A549 treated with Mapracorat at 1 μM for 4 hours (cell line): Measurements from ENCODE around the gene KRT26. TPM values are rescaled to one million over a fixed set of nuclear protein-coding genes. Genes with fewer than 3 reads are reported as not detected.

ENCODE experiments used
- total RNA-seq: library from RNA; stranded (reverse); fragments of 200-300 nt; extraction: Qiagen RNA extraction; gene quantifications from 5 replicates; pipeline ENCODE4 v1.2.3, GENCODE V29; 2022

The KRT26 gene, protein sequence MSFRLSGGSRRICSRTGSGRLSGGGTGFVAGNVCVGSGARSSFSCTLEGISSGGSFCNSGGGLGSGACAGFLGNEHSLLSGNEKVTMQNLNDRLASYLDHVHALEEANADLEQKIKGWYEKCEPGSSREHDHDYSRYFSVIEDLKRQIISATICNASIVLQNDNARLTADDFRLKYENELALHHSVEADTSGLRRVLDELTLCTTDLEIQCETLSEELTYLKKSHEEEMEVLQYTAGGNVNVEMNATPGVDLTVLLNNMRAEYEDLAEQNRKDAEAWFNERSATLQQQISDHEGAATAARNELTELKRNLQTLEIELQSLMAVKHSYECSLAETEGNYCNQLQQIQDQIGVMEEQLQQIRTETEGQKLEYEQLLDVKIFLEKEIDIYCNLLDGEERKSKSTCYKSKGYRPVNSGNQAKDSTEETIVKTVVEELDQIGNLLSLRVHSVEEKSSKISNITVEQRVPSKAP
- total RNA-seq: not detected in 5 replicates

DNA sequence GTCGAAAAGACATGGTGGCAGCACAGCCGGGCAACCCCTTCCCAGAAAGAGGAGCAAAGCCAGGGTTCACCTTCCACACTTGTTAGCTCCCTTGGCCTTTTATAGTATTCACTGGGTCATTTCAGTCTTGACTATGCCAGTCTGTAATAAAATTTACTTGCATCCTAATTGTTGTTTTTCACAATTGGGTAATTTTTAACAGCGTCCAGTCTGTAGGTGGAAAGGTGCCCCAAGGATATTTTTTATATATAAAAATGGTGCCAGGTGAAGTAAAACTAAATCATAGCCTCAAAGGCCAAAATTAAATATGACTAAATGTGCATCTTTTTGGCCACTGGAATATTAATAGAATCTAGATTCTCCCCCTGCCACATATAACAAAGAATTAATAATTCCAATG lies at the start of gene KRT26:
KRT26 (minus strand) TSS at position 101 of the 400 bp plus-strand sequence; CDS start at position 13, 88 bp downstream.

GRCh38 chr17:40799859-40800258 lies 27.9 kb upstream of the KRT26 start, which contains the start of gene KRT28:
KRT28 (minus strand) TSS chr17:40799959; CDS start chr17:40799893, 66 bp downstream.

DNA sequence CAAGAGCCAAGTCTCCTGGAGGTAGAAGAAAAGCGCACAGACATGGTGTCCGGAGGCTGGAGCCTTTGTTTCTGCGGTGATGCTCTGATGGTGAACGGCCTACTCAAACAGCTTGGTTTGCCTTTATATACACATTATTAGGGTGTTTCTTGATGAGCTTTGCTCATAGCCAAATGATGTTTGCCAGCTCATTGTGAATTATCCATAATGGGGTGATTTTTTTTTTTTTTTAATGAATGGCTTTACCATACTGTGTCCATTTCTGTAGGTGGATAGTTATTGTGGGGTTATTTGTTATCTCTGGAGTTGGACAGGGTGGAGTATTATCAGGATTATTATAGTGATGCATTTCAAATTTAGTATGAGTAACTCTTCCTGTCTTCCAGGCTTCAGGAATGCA lies 10.4 kb upstream of the KRT26 start, which contains the start of gene KRT27:
KRT27 (minus strand) TSS at position 101 of the 400 bp plus-strand sequence; CDS start at position 44, 57 bp downstream.

DNA sequence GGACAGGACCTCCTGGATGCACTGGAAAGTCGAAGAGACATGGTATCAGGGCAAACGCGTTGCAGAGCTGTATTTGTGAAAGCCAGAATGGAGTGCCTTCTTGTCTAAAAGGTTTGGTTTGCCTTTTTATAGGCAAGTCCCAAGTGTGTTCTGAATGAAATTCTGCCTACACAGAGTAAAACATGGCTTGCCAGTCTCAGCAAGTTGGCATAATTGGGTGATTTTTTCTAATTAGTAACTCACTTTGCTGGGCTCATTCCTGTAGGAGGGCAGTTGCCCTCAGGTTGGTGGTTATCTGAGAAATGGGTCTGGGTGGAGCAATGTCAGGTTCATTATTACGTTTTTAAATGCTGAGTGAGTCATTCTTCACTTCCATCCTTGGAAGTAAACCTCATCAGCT lies 16.8 kb downstream of the KRT26 start, which contains the start of gene KRT25:
KRT25 (minus strand) TSS at position 101 of the 400 bp plus-strand sequence; CDS start at position 41, 60 bp downstream.

Other genes with a start within 250 kb of the KRT26 start
- gene CCR7, start 206.7 kb downstream of the KRT26 start, total RNA-seq: 0.94 to 1.3 TPM (median 1.2 TPM) in 5 replicates
- 106 to 111 TPM (median 108 TPM) in 5 replicates for gene SMARCE1, start 124.4 kb downstream of the KRT26 start, total RNA-seq
- gene KRT222, start 107.0 kb downstream of the KRT26 start, total RNA-seq: 0.34 to 0.63 TPM (median 0.37 TPM) in 5 replicates
- gene KRT24, start 68.4 kb downstream of the KRT26 start, total RNA-seq: not detected in 5 replicates
- gene KRT25, start 16.9 kb downstream of the KRT26 start, total RNA-seq: not detected in 5 replicates
- 0.19 TPM in 1 of 5 replicates, not detected in the others for gene KRT27, start 10.3 kb upstream of the KRT26 start, total RNA-seq
- gene KRT28, start 27.8 kb upstream of the KRT26 start, total RNA-seq: not detected in 5 replicates
- 70.6 to 111 TPM (median 103 TPM) in 5 replicates for gene KRT10, start 50.4 kb upstream of the KRT26 start, total RNA-seq
- not detected in 5 replicates for gene KRT12, start 95.0 kb upstream of the KRT26 start, total RNA-seq
- gene KRT20, start 113.0 kb upstream of the KRT26 start, total RNA-seq: 0.17 to 0.45 TPM (median 0.26 TPM) in 5 replicates
- 0.08 to 0.15 TPM (median 0.08 TPM) in 3 of 5 replicates, not detected in the others for gene KRT23, start 165.4 kb upstream of the KRT26 start, total RNA-seq
- not detected in 5 replicates for gene KRT39, start 194.7 kb upstream of the KRT26 start, total RNA-seq
- not detected in 5 replicates for gene KRT40, start 212.1 kb upstream of the KRT26 start, total RNA-seq
- gene KRTAP3-3, start 222.0 kb upstream of the KRT26 start, total RNA-seq: not detected in 5 replicates
- 0.22 to 0.42 TPM (median 0.37 TPM) in 3 of 5 replicates, not detected in the others for gene KRTAP3-2, start 227.7 kb upstream of the KRT26 start, total RNA-seq
- gene KRTAP3-1, start 236.9 kb upstream of the KRT26 start, total RNA-seq: 0.35 TPM in 1 of 5 replicates, not detected in the others